Stimulated activated CD4-positive, alpha-beta T cell treated with anti-CD3 and anti-CD28 coated beads, Interleukin-4, amount 100 ng/mL, for 4 hours (primary cell): ENCODE data around the gene SLC6A1.

Source experiments
- DNase-seq, 2 experiments: peaks; one replicate each; pipeline ENCODE4 v3.0.0-alpha.2; 2020

SLC6A1 gene

DNA sequence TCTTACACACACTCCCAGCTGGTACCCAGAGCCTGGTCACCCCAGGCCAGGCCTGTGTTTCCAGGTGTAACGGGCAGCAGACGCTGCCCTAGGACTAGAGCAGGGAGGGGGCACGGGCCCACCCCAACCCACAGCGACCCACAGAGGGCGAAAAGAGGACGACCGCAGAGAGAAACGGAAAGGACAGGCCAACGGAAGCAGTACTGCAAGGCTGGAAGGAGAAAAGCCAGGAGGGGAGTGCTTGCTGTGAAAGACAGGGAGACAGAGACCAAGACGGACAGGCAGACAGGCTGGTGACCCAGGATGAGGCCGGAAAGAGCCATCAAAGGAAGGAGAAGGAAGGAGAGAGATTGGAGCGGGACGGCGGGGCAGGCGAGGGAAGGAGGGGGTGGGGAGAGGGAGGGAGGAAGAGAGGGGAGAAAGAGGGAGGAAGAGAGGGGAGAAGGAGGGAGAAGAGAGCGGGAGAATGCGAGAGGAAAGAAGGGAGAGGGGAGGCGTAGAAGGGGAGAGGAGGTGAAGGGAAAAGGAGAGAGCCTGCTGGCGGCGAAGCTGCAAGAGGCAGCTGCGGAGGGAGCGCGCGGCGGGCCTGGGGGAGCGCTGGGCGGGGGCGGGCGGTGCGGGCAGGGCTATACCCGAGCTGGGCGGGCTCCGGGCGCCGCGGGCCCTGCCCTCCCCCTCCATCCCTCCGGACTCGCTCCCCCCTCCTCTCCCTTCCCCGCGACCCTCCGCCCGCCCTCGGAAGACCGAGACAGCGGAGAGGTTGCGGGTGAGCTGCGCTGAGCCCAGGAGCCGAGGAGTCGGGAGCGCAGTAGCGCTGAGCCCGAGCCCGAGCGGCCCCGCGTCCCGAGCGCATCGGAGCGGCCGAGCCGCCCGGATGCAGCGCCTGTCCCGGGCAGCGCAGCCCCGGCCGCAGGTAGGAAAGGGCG lies at the start of gene SLC6A1:
Gene SLC6A1, plus strand, starts transcription at position 732 of the 926 bp plus-strand sequence. CDS start 24,464 bp downstream, outside the sequence.
- no peak for DNase-seq

DNA sequence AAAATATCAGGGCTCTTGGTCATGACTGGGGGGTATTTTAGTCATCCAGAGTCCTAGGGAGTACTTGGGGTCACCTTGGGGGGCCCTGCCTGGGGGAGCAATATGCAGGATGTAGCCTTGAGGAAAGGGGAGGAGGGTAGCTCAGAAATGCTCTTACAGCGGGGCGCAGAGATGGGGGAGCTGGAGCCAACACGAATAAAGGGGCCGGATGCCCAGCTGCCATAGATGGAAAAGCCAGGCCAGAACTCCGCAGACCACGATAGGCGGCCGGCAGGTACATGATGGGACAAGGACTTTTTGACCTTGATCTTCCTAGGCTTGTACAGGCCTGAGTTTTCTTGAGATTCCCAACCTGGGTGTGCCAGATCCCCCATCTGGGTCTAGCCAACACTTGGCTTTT lies 47.7 kb upstream of the SLC6A1 start:
- no peak for DNase-seq

GRCh38 chr3:10945683-10946287 lies 46.8 kb upstream of the SLC6A1 start:
- DNase-seq, result peak; percentile 6 to 48

- DNase-seq, result no peak
Observed at GRCh38 chr3:10946526-10946925, 46.0 kb upstream of the SLC6A1 start.

DNA sequence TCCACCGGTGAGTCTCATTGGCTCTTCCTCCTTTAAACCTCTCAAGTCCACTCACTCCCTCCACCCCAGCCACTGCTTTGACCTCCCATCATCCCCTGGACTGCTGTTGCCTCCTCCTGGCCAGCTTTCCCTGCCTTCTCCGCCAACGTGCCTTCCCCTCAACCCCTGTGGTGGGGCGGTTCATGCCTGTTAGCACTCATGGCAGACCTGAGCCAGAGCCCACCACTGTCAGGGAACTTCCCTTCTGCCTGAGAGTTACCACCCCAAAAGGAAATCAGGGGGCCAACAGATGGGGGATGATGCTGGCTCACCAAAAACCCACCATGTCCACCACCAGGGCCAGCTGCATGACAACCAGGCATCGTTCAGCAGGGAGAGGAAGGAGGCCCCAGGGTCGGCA lies 44.2 kb upstream of the SLC6A1 start:
- no peak for DNase-seq

- DNase-seq, result no peak
Observed at GRCh38 chr3:10949197-10949596, 43.4 kb upstream of the SLC6A1 start.

GRCh38 chr3:10950476-10951294 lies 41.9 kb upstream of the SLC6A1 start:
- DNase-seq, result no peak

DNA sequence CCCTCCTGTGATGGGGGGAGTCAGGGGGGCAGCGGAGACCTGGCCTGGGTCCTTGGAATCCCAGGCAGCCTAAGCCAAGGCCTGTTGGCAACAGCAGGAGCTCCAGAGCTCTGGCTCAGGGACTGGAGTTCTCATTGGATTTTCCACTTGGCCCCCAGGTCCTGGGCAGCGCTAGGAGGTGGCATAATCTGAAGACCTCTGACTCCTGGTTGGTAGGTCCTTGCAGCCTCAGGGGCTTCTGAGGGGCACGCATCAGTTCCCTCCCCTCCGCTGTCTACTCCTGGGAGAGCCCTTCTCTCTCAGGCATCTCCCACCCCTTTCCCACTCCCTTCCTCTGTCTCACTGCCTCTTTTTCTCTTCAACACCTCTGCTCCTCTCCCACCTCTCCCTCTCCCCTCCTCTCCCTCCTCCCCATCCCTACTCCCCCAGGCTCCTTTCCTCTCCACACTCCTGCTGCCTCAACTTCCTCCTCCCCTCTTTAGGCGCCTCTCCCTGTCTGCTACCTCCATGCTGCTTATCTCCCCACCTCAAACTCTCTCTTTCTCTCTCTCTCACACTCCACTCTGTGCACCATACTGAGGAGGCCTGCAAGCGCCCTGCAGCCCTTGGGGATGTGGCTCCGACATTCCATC lies 41.1 kb upstream of the SLC6A1 start:
- DNase-seq, result no peak

DNA sequence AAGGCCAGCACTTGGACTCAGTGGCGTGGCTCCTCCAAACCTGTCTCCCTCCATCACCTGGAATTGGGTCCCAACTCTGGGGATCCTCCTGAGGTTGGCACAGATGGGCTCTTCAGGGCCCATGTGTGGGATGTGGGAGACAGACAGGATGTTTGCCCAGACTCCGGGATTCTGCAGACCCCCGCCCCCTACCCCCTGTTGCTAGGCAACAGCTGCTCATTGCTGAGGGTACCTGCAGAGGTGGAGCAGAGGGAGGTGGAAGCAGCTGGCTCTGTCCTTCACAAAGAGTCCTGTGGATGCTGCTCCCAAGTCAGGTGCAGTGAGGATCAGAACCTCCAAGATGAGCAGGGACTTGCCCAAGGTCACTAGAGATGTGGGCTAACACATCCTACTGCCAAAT lies 40.0 kb upstream of the SLC6A1 start:
- no peak for DNase-seq

DNA sequence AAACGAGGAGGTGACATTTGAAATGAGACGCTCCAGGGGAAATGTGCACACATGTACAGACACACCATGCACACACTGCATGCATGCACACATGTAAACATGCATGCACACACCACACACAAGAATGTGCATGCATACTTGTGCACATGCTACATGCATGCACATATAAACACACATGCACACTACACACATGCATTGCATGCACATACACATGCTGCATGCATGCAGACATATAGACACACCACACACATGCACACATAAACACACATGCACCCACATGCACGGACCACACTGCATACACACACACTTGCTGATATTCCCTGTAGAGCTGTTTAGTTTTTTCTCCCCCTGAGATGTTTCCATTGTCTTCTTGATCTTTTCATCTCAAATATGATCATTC lies 37.8 kb upstream of the SLC6A1 start:
- no peak for DNase-seq

GRCh38 chr3:10955711-10956453 lies 36.7 kb upstream of the SLC6A1 start:
- DNase-seq, result no peak

DNA sequence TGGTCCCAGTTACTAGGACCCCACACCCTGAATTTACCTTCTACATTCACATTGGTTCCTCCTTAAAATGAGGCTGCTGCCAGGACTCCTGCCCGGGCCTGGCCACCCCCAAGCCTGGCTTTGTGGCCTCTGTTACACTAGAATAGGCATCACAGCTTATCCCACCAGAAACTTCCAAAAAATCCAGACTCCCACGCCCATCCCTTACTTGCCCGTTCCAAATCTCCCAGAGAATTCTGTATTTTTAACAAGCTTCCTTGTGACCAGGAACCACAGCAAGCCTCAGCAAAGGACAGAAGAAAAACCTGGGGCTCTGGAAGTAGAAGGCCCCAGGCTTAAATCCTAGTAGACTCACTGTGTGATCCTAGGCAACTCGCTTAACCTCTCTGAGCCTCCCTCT lies 36.0 kb upstream of the SLC6A1 start:
- DNase-seq, result no peak

DNA sequence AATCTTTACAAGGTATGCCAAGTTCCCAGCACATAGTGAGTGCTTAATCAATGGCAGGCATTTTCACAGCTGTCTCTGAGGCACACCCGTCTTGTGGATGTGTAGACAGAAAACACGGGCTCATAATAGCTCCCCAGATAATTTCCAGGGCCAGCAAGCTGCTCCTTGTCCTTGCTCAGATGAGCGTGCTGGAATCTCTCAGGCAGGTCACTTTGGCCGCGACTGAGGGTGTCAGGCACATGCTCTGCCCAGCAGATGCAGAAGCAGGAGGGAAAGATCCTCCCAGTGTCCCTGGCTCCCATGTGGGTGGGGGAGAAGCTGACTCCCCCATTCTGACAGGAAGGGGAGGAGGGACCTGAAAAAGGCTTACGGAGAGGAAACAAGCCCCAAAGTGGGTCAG lies 35.6 kb upstream of the SLC6A1 start:
- no peak for DNase-seq

DNA sequence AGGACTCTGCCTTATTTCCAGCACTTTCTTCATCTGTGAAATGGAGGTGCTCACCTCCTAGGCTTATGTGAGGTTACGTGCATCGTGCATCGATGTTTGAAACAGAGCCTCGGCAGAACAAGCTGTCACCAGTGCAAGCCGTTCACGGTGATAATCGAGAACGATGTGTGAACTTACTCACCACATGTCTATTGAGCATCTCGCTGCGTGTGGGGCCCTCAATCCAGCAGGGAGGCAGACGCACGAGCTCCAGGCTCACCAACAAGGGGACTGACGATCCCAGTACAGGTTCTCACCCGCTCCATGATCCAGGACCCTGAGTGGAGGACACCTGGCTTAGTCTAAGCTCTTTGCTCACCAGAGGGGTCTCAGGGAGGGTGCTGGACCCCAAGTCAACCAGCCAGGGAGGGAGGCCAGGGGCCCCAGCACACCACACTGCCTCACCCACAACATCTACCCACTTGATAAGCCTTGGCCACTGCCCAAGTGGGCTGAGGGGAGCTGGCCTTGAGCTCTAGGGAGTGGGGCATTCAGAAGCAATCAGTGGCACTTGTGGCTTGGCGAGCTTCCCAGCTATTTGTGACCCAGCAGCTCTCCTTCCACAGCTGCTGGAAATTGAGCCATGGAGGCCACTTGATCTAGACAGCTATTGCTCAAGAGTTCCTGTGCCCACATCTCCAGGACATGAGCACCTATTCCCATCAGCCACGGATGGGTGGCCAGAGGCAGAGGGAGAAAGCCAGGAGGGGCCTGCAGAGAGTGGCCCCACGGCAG lies 34.4 kb upstream of the SLC6A1 start:
- DNase-seq, result no peak

- DNase-seq, result no peak
Observed at GRCh38 chr3:10960255-10960654, 32.3 kb upstream of the SLC6A1 start.

GRCh38 chr3:10961921-10962320 lies 30.6 kb upstream of the SLC6A1 start:
- DNase-seq, result no peak

DNA sequence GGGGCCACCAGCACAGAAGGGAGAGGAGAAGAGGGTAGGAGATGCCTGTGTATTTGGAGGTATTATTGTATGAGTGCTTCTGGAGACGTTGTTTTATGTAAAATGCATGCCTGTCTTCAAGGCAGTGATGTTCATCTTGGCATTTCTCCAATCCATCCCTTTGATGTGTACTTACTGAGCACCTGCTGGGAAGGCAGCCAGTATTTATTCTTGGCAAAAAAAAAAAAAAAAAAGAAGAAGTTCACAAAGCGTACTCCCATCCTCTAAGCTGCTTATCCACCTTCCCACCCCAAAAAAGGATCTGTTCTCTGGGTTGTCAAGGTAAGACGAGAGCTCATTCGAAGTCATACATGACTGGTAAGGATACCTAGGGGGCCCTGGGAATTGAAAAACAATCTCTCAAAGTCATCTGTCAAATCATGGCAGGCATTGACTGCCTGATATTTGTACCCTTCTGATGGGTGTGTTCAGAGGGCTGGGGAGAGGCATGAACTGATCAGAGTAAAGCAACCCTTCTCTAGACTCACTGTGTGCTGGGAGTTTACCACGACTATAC lies 30.0 kb upstream of the SLC6A1 start:
- DNase-seq, result no peak

GRCh38 chr3:10964537-10965167 lies 27.9 kb upstream of the SLC6A1 start:
- DNase-seq, result no peak

DNA sequence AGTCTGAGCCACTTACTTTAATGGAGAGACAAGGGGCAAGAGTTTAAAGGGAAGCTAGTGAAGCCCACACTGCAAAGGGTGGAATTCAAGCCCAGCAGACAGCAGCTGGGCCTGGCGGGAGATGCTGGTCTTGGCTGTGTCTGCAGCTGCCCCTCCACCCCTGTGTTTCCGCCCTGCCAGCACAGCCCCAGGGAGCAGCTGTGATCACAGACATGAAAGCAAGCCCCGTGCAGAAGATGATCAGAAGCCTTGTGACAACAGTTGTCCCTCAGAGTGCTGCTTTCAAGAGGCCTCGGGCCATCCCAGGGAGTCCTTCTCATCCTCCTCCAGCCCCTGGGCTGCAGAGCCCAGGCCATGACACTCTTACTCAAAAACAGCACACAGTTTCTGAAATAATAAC lies 24.1 kb upstream of the SLC6A1 start:
- DNase-seq, result no peak

DNA sequence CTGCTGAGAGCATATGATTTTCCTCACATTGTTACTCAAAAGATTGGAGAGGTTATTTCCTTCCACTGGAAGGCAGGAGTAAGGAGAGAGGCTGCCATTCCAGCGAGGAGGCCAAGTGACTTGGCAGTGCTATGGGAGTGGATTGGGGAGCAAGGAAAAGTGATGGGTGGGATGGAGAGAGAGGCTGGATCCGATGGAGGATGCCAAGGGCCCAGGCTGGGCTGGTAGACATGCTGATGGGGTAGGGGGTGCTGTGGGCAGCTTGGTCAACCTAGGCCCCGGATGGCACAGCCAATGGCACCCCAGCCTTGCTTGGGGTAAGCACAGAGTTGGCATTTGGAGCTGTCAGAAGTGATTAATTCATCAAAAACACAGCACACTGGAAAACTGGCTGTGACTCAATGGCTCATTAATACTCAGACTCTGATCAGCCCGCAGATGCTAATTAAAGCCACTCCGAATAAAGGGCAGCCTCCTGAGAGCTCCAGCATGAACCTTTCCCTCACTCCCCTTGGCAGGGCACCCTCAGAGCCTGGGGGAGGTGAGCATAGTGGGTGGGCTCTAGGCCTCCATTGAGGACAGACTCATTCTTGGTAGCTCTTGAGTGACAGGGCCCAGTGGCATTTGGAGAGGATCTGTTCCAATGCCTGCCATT lies 22.1 kb upstream of the SLC6A1 start:
- DNase-seq, result no peak
